IPS-20b (cell line): ENCODE results near the gene FAM184A.
A peak's percentile ranks its signal among the peaks of the same experiment; 100 is the strongest.

Source experiments
- H3K27ac ChIP-seq: one replicate; pipeline ENCODE4 v1.5.1; 2013; ENCODE audit warnings: low read length
- H3K27me3 ChIP-seq: 2 replicates; pipeline ENCODE4 v1.6.1; 2013; ENCODE audit warnings: mild to moderate bottlenecking, low read length, inconsistent platforms; ENCODE audit not compliant: insufficient read depth
- H3K36me3 ChIP-seq: 2 replicates; pipeline ENCODE4 v1.6.1; 2013; ENCODE audit warnings: low read depth, mild to moderate bottlenecking, inconsistent platforms, low read length, moderate library complexity; ENCODE audit not compliant: insufficient read depth
- H3K4me1 ChIP-seq: 2 replicates; pipeline ENCODE4 v1.6.1; 2013; ENCODE audit warnings: mild to moderate bottlenecking, control low read depth, inconsistent platforms, low read length, moderate library complexity; ENCODE audit not compliant: insufficient read depth
- H3K4me3 ChIP-seq: 2 replicates; pipeline ENCODE4 v1.5.1; 2013; ENCODE audit warnings: mild to moderate bottlenecking, low read length, inconsistent platforms
- H3K9ac ChIP-seq: 2 replicates; pipeline ENCODE4 v1.6.1; 2013; ENCODE audit warnings: low read depth, mild to moderate bottlenecking, inconsistent platforms, low read length, moderate library complexity
- H3K9me3 ChIP-seq: 2 replicates; pipeline ENCODE4 v1.6.1; 2013; ENCODE audit warnings: mild to moderate bottlenecking, low read depth, low read length, inconsistent platforms; ENCODE audit not compliant: insufficient read depth

Gene FAM184A

DNA sequence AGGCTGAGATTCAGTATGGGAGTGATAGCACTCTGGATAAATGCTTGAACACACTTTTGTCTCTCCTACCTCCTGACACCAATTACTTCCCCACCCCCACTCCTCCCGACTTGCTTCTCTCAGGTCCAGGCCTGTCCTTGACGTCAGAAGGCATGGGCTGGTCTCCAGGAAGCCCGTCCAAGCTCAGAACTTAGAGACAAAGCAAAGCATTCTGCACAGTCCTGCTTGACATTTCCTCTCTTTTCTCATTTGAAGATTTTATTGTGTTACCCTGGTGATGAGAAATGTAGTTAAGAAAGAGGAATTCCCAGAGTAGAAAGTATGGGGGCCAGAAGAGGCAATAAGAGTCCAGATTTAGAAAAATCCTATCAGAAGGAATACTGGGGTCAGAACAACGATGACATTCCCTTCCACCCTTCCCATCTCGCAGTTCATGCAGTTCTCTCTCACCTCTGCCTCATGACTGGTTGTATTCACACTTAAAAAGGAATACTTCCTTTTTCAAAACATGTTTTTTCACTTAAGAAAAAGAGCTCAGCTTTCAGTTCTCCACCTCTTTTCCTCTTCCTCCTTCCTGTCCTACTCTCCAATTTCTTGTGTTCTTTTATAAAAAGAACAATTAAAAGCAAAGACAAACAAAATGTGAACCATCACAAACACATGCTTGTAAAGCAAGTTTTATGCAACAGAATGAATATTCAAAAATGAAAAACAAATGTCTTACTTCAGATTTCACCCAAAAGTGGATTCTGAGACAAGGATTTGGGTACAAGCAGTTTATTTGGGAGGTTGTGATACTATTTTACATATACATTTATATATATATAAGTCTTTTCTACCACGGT lies 18.5 kb upstream of the FAM184A start:
- Histone ChIP-seq H3K4me1 (no peaks in the 10 kb centered on the region), H3K4me3 (no peak overlapping the region), H3K9me3 (no peaks in the 10 kb centered on the region), H3K27me3 (no peaks in the 10 kb centered on the region), H3K27ac (no peak overlapping the region), H3K9ac (no peak overlapping the region), H3K36me3 (no peaks in the 10 kb centered on the region)

DNA sequence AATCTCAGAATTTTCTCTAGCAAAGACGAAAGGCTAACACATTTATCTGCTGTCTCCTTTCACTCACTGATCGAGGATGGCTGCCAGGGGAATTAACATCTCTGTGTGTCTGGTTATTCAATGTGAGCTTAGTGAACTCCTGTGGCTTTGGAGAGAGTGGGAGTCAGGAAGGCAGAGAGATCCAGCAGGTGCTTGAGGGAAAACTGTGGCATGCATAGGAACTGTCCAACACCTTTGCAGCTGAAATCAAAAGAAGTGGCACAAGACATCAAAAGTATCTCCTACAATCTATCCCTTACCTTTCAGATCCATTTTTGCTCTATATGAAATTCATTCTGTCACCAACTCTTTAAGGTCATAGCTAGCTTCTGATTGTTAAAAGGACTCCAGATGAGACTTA lies 11.8 kb upstream of the FAM184A start:
- no peak overlapping the region for H3K9ac ChIP-seq
- H3K27ac ChIP-seq: no peak overlapping the region
- no peaks in the 10 kb centered on the region for H3K27me3 ChIP-seq
- no peaks in the 10 kb centered on the region for H3K4me1 ChIP-seq
- H3K4me3 ChIP-seq: no peak overlapping the region
- no peaks in the 10 kb centered on the region for H3K36me3 ChIP-seq
- H3K9me3 ChIP-seq: peaks cover under 1% of the 10 kb centered on the region; the same call in 1 of the 2 replicates

GRCh38 chr6:119084784-119085183 lies 6.3 kb upstream of the FAM184A start:
- Histone ChIP-seq H3K27ac (no peak overlapping the region), H3K36me3 (no peaks in the 10 kb centered on the region), H3K4me3 (no peak overlapping the region), H3K4me1 (no peaks in the 10 kb centered on the region), H3K27me3 (peaks cover 14% of the 10 kb centered on the region), H3K9ac (no peak overlapping the region), H3K9me3 (peaks cover 37% of the 10 kb centered on the region)

- Histone ChIP-seq H3K4me1 (no peaks in the 10 kb centered on the region; the same call in 1 of the 2 replicates), H3K27ac (no peak overlapping the region), H3K4me3 (no peak overlapping the region), H3K27me3 (peaks cover 26% of the 10 kb centered on the region), H3K36me3 (no peaks in the 10 kb centered on the region), H3K9me3 (peaks cover 37% of the 10 kb centered on the region), H3K9ac (no peak overlapping the region)
Observed at GRCh38 chr6:119083007-119083406, 4.5 kb upstream of the FAM184A start.

DNA sequence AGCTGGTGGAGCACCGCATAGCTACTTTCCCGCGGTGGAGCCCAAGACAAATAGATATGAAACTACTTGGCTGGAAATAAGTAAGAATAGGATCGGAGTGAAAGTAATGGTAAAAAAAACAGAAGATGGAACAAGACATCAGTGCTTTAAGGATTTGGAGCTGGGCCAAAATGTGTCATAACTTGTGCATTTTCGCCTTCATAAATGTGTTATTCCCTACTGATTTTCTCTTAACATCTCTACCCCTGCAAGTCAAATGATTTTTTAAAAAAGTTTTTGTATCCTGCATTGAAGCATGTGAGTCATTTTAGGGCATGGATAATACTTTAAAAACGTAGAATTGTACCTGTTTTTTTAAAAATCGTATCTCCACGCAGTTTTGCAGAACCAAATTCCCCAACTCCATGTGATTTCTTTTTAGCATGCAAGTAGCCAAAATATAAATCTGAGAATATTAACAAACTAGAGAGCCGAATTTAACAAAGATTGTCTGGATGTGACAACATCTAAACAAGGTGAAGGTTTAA lies 882 bp upstream of the FAM184A start:
- Histone ChIP-seq H3K9ac (peak overlapping the region; percentile 77; the same call in 1 of the 2 replicates), H3K36me3 (no peaks in the 10 kb centered on the region), H3K27me3 (peaks cover 38% of the 10 kb centered on the region), H3K4me1 (peaks cover 3% of the 10 kb centered on the region; the same call in 1 of the 2 replicates), H3K4me3 (peak overlapping the region; percentile 90), H3K27ac (no peak overlapping the region), H3K9me3 (peaks cover 27% of the 10 kb centered on the region)

- Histone ChIP-seq H3K4me1 (peaks cover 3% of the 10 kb centered on the region; the same call in 1 of the 2 replicates), H3K9me3 (peaks cover 13% of the 10 kb centered on the region), H3K27ac (no peak overlapping the region), H3K4me3 (peak overlapping the region; percentile 90), H3K27me3 (peaks cover 38% of the 10 kb centered on the region), H3K9ac (peak overlapping the region; percentile 57; the same call in 1 of the 2 replicates), H3K36me3 (no peaks in the 10 kb centered on the region)
Observed at GRCh38 chr6:119077643-119078375, 655 bp downstream of the FAM184A start.

GRCh38 chr6:119077391-119077642 lies 1.1 kb downstream of the FAM184A start:
- no peaks in the 10 kb centered on the region for H3K36me3 ChIP-seq
- H3K4me1 ChIP-seq: peaks cover 3% of the 10 kb centered on the region; the same call in 1 of the 2 replicates
- H3K9ac ChIP-seq: peak overlapping the region; percentile 57; the same call in 1 of the 2 replicates
- H3K27me3 ChIP-seq: peaks cover 38% of the 10 kb centered on the region
- peaks cover 8% of the 10 kb centered on the region for H3K9me3 ChIP-seq
- no peak overlapping the region for H3K27ac ChIP-seq
- H3K4me3 ChIP-seq: peak overlapping the region; percentile 90

GRCh38 chr6:119076576-119077390 lies 1.7 kb downstream of the FAM184A start:
- Histone ChIP-seq H3K9ac (no peak overlapping the region), H3K4me1 (peaks cover 3% of the 10 kb centered on the region; the same call in 1 of the 2 replicates), H3K9me3 (peaks cover 3% of the 10 kb centered on the region), H3K27me3 (peaks cover 38% of the 10 kb centered on the region), H3K27ac (no peak overlapping the region), H3K4me3 (peak overlapping the region; percentile 90), H3K36me3 (no peaks in the 10 kb centered on the region)

DNA sequence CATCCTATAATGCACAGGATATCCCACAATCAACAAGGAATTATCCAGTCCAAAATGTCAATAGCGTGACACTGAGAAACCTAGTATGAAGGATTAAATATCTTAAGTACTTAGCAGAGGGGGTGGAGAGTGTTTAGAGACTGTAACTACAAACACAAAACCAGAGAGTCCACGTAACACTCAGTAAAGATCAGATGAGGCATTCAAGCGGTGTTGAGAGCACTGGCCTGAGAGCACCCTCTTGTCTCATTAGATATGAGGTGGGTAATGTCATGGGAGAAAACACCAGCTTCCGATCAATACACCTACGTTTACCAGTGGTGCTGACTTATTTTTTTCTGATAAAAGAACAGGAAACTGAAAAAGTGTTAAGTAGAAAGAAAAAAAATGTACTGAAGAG lies 2.3 kb downstream of the FAM184A start:
- Histone ChIP-seq H3K9ac (no peak overlapping the region), H3K27me3 (peaks cover 37% of the 10 kb centered on the region), H3K4me1 (peaks cover 3% of the 10 kb centered on the region; the same call in 1 of the 2 replicates), H3K9me3 (no peaks in the 10 kb centered on the region), H3K27ac (no peak overlapping the region), H3K4me3 (0 out of 2 replicates have a peak overlapping the region, but pooled peaks have one; percentile 13), H3K36me3 (no peaks in the 10 kb centered on the region)

DNA sequence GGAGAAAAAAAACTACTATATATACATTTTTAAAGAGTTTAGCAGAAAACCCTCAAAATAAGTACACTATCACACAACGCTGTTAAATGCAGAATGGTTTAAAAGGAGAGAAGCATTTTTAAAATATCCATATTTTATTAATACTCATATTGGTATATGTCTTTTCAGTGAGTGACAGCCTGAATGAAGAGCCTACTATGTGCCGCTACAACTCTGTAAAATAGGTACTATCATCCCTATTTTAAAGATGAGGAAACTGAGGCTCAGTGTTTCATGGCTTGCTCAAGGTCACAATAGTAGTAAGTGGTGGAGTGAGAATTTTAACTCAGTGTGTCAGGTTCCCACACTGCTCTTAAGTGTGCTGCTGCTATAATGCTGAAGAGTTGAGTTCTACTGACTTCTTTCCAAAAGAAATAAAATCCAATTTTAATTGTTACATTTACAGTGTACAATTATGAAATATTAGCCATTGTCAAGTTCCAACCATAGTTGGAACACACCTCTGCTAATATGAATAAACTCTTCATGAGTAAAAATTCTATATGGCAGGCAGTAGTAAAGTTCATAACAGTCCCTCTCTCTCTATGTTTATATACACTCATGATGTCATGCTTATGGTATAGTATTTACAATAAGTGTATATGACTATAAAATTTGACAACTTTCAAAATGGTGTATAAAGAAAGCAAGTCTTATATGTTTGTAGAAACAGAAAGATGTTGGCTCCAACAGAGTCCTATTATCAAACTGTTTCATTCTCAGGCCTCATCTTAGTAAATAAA lies 3.1 kb downstream of the FAM184A start:
- peaks cover 30% of the 10 kb centered on the region for H3K27me3 ChIP-seq
- no peaks in the 10 kb centered on the region for H3K36me3 ChIP-seq
- H3K4me3 ChIP-seq: no peak overlapping the region
- no peak overlapping the region for H3K27ac ChIP-seq
- H3K9ac ChIP-seq: no peak overlapping the region
- H3K4me1 ChIP-seq: peaks cover 3% of the 10 kb centered on the region; the same call in 1 of the 2 replicates
- no peaks in the 10 kb centered on the region for H3K9me3 ChIP-seq
